GM13976 (cell line): ENCODE data around the gene RBM26.

Experiments used
- DNase-seq: peaks from one replicate; pipeline ENCODE4 v3.0.0; 2012; ENCODE audit warnings: low spot score
- in situ Hi-C: fragments of 300-500 bp; cut with MboI; formaldehyde crosslinking; loops from one replicate; pipeline ENCODE4 v1.12.0; 2022; ENCODE audit warnings: low sequenced_read_pairs, mixed read lengths, inconsistent platforms; ENCODE audit not compliant: unreplicated experiment
- TF ChIP-seq, protein P1 (sequence below): IDR thresholded peaks from 2 replicates; pipeline ENCODE4 v1.5.1; 2012; ENCODE audit warnings: borderline replicate concordance, mild to moderate bottlenecking; ENCODE audit not compliant: insufficient read depth; ENCODE audit errors: extremely low read depth, missing control alignments, control extremely low read depth

Gene RBM26

DNA sequence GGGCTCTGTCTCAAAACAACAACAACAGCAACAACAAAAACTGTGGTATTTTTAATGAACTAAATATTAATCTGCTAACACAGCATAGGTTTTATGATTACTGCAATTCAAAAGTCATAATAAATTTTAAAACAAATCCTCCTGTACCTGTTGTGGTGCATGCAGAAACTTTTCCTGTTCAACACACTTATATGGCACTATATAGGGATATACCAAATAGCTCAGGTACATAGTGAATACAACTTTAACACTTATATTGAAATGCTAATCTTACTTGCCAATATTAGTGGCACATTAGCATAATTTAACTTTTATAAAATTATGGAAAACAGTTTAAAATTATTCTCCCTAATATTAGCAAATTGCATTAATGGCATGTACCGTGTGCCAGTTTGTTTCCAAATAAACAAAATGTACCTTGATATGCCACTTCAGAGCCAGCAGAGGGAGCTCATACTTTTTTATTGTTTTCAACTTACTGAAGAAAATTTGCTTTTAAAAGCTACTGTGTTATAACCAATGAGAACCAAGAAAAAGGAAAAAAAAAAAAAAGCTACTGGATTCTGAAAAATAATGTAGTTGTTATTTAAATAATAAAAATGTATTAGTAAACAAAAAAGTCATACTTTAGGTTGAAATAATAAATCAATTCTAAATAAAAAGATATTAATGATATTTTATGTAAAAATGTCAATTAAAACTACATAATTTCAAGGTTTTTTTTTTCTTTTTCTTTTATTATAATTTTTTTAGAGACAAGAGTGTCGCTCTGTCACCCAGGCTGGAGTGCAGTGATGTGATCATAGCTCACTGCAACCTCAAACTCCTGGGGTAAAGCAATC, 18.0 kb upstream of the RBM26 start:
- peak; percentile 40 for DNase-seq

DNA sequence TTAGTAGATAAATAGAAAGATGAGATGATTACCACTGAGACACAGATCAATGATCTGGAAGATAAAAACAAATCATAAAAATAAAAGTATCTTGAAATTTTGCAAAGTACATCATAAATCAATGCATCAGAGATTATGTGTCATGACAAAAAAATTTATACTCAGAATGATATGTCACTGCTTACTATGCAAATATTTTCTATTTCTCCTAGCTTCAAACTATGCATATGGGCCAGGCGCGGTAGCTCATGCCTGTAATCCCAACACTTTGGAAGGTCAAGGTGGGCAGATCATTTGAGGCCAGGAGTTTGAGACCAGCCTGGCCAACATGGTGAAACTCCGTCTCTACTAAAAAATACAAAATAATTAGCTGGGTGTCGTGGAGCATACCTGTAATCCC, 17.3 kb upstream of the RBM26 start:
- DNase-seq, result no peak
- in situ Hi-C loops, result no loop called here
- TF ChIP-seq, protein P1, sequence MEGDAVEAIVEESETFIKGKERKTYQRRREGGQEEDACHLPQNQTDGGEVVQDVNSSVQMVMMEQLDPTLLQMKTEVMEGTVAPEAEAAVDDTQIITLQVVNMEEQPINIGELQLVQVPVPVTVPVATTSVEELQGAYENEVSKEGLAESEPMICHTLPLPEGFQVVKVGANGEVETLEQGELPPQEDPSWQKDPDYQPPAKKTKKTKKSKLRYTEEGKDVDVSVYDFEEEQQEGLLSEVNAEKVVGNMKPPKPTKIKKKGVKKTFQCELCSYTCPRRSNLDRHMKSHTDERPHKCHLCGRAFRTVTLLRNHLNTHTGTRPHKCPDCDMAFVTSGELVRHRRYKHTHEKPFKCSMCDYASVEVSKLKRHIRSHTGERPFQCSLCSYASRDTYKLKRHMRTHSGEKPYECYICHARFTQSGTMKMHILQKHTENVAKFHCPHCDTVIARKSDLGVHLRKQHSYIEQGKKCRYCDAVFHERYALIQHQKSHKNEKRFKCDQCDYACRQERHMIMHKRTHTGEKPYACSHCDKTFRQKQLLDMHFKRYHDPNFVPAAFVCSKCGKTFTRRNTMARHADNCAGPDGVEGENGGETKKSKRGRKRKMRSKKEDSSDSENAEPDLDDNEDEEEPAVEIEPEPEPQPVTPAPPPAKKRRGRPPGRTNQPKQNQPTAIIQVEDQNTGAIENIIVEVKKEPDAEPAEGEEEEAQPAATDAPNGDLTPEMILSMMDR, result no peak

More for the DNA sequence above, 18.0 kb upstream of the RBM26 start:
- TF ChIP-seq, protein P1, result peak; percentile 42
- in situ Hi-C loops, result no loop called here

DNA sequence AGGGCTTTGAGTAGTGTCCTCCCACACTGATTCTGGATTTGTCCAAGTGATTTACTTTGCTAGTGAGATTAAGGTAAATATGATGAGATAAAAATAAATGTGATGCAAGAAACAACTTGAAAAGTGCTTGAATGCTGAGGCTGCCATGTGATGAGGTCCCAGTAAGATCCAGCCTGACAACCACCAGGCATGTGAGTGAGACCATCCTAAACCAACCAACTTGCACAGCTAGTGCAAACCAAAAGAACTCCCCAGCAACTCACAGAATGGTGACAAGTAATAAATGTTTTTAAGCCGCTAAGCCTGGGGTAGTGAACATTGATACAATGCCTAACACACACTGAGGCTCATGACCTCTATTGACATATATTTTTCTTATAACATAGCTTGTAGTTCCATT, 13.3 kb upstream of the RBM26 start:
- in situ Hi-C loops, result no loop called here
- TF ChIP-seq, protein P1, result no peak
- DNase-seq, result no peak

DNA sequence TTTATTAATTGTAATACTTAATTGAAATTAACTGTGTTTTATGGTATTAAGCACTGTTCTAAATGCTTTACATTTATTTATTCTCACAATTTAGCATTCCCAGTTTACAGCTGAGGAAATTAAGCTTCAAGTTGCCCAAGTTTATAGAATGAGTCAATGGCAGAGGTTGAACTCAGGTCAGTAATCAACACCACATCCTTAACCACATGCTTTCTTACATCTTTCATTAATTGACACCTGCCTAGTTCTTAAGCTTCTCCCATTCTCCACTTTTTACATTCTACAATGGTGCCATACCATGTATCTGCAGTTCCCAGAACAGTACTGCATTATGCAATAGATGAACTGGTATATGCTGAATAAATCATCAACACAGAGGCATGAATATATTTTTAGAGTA, 11.7 kb upstream of the RBM26 start:
- DNase-seq, result no peak
- TF ChIP-seq, protein P1, result no peak
- in situ Hi-C loops, result no loop called here

DNA sequence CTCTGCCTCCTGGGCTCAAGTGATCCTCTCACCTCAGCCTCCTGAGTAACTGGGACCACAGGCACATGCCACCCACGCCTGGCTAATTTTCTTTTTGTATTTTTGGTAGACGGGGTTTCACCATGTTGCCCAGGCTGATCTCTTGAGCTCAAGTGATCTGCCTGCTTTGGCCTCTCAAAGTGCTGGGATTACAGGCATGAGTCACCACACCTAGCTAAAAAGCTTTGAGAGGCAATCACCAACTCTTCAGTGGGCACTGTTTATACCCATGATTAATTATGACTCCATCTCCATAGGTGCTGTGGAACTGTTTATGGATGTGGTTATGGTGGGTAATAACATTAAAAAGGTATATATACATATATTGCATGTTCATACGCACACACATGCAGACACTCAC, 7.5 kb upstream of the RBM26 start:
- TF ChIP-seq, protein P1, result no peak
- DNase-seq, result no peak
- in situ Hi-C loops, result no loop called here

DNA sequence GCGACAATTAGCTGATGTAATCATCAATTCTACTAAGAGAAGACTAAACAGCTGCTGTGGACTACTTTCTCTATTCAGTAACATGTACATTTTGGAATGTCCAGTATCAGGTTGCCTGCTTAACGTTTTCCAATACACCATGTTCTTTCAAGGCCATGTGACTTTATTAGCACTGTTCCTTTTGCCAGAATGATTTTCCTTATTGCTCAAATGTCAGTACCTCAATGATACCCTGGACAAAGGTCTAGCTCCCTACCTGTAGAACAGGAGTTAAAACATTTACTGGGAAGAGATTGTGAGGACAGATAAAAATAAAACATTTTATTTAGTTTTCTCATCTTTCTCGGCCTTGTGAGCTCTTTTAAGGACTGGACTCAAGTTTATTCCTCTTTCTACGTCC, 3.8 kb upstream of the RBM26 start:
- in situ Hi-C loops, result no loop called here
- no peak for DNase-seq
- TF ChIP-seq, protein P1, result no peak
